HuH-7 (cell line): Measurements from ENCODE around the gene DEFB125.
"Not testable (repeated sequence)": the region's sequence is repeated elsewhere in the genome, so short reads cannot be mapped to it uniquely, and the experiment has no call there.

Experiments used
- DNase-seq: peaks from one replicate; pipeline ENCODE4 v3.0.0; 2011; ENCODE audit warnings: low spot score

The DEFB125 gene, protein sequence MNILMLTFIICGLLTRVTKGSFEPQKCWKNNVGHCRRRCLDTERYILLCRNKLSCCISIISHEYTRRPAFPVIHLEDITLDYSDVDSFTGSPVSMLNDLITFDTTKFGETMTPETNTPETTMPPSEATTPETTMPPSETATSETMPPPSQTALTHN

DNA sequence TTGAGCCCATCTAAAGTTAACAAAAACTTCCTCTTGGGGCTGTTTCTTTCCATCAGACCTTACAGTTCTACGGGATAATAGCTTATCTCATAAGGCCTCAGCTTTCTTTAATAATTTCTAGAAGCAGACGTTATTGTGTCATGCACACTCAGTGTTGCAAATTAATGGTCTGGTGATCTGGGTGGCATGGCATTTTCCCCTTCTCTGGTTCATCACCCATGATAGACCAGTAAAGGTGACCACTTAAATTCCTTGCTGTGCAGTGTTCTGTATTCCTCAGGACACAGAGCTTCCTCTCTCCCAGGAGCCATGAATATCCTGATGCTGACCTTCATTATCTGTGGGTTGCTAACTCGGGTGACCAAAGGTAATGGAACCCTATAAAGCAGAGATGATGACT is at the start of gene DEFB125:
TSS of gene DEFB125 (plus strand) at position 272 of the 400 bp plus-strand sequence. CDS start at position 310, 38 bp downstream.
- DNase-seq = no peak

DNA sequence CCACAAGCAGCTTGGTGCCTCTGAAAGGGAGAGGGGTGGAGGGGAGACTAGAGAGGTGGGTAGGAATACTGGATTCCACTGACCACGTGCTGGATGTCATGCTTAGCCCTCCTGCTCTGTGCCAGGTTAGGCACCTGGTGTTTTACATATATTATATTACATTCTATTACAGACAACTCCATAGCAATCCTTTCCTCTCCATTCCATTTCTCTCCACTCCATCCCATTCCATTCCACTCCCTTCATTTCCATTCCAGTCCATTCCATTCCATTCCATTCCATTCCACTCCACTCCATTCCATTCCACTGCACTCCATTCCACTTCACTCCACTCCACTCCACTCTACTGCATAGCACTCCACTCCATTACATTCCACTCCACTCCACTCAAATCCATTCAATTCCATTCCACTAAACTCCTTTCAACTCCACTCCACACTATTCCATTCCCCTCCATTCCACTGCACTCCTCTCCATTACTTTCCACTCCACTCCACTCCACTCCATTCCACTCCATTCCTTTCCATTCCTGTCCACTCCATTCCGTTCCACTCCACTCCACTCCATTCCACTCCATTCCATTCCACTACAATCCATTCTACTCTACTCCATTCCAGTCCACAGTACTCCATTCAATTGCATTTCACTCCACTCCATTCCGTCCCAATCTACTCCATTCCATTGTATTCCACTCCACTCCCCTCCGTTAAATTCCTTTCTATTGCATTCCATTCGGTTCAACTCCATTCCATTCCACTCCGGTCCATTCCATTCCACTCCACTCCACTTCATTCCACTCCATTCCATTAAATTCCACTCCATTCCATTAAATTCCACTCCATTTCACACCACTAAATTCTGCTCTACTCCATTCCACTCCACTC is 27.2 kb upstream of the DEFB125 start:
- DNase-seq = no peak

DNA sequence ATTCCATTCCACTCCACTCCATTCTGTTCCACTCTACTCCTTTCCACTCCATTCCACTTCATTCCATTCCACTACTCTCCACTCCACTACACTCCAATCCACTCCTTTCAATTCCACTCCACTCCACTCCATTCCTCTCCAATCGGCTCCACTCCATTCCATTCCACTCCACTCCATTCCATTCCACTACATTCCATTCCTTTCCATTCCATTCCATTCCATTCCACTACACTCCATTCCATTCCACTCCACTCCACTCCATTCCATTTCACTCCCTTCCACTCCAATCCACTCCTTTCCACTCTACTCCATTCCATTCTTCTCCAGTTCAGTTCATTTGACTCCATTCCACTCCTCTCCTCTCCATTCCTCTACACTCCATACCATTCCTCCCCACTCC is 26.2 kb upstream of the DEFB125 start:
- DNase-seq = no peak

DNA sequence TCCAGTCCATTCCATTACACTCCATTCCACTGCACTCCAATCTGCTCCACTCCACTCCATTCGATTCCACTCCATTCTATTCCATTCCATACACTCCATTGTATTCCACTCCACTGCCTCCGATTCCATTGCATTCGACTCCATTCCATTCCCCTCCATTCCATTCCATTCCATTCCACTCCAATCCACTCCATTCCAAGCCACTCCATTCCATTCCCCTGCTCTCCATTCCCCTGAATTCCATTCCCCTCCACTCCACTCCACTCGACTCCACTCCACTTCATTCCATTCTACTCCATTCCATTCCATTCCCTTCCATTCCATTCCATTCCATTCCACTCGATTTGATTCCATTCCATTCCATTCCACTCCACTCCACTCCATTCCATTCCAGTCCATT is 25.7 kb upstream of the DEFB125 start:
- DNase-seq = no peak

DNA sequence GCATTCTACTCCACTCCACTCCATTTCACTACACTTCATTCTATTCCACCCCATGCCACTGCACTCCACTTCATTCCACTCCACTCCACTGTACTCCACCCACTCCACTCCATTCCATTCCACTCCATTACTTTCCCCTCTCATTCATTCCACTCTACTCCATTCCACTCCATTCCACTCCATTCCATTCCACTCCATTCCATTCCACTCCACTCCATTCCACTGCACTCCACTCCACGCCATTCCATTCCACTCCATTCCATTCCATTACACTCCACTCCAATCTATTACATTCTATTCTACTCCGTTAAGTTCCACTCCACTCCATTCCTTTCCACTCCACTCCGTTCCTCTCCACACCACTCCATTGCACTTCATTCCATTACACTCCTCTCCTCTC is 25.0 kb upstream of the DEFB125 start:
- DNase-seq = no peak

DNA sequence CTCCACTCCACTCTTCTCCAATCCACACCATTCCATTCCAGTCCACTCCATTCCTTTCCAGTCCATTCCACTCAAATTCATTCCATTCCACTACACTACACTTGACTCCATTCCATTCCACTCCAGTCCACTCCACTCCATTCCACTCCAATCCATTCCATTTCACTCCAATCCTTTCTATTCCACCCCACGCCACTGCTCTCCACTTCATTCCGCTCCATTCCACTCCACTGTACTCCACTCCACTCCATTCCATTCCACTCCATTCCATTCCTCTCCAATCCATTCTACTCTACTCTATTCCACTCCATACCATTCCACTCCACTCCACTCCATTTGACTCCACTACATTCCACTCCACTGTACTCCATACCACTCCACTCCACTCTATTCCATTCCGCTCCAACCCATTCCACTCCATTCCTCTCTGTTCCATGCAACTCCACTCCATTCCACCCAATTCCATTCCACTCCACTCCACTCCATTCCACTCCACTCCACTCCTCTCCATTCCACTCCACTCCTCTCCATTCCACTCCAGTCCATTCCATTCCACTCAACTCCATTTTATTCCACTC is 23.4 kb upstream of the DEFB125 start:
- no peak for DNase-seq

DNA sequence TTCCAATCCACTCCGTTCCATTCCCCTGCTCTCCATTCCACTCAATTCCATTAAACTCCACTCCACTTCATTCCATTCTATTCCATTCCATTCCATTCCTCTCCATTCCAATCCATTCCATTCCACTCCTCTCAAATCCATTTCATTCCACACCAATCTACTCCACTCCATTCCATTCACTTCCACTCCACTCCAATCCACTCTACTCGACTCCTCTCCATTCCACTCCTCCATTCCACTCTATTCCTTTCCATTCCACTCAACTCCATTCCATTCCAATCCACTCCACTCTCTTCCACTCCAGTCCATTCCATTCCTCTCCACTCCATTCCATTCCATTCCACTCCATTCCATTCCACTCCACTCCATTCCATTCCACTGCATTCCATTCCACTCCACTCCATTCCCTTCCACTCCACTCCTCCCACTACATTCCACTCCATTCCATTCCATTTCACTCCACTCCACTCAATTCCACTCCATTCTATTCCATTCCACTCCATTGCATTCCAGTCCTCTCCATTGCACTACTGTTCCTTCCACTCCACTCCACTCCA is 22.6 kb upstream of the DEFB125 start:
- no peak for DNase-seq

DNA sequence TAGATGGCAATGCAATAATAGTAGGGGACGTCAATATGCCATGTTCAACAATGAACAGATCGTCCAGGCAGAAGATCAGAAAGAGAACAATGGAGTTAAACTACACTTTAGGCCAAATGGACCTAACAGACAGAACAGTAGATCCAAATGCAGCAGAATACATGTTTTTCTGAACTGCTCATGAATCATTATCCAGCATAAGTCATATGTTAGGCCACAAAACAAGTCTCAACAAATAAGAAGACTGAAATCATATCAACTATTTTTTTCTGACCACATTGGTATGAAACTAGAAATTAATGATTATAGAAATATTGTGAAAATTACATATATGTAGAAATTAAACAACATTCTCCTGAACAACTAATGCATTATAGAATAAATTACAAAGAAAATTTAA is 10.2 kb upstream of the DEFB125 start:
- no peak for DNase-seq

DNA sequence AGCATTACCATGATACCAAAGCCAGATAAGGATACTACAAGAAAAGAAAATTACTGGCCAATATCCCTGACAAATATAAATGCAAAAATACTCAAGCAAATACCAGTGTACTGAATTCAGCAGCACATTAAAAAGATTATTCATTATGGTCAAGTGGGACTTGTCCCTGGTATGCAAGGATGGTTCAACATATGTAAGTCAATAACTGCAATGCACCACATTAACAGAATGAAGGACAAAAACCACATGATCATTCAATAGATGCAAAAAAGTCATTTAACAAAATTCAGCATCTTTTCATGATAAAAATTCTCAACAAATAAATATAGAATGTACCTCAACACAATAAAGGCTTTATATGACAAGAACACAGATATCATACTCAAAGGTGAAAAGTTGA is 9.1 kb upstream of the DEFB125 start:
- DNase-seq = no peak

DNA sequence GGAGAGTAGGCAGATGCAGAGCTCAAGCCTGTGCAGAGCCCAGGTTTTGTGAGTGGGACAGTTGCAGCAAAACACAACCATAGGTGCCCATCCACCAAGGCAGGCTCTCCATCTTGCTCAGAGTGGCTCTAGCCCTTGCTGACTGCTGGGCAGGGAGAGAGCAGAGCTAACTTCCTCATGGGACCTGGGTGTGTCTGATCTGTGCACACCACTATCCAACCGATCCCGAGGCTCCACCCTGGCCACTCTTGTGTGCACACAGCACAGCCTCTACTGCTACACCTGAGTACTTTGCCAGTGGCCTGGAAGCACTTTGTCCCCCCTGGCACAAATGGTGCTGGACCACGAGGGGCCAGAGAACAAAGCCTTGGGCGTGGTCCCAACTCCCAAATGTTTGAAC is 7.9 kb upstream of the DEFB125 start:
- DNase-seq = no peak

DNA sequence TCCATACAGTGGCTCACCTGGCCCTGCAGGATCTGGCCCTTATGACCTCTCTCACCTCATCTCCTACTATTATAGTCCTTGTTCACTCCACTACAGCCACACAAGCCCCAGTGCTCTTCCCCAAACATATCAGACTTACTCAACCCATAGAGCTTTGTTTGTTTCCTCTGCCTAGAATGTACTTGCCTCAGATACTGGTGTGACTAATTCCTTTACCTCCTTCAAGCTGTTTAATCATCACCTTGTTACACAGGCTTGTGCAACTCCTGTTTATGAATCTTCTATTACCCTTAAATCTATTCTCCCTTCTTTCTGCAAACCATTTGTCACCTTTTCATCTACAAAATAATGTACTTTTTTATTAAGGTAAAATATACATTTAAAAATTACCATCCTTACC is 3.2 kb downstream of the DEFB125 start:
- no peak for DNase-seq

DNA sequence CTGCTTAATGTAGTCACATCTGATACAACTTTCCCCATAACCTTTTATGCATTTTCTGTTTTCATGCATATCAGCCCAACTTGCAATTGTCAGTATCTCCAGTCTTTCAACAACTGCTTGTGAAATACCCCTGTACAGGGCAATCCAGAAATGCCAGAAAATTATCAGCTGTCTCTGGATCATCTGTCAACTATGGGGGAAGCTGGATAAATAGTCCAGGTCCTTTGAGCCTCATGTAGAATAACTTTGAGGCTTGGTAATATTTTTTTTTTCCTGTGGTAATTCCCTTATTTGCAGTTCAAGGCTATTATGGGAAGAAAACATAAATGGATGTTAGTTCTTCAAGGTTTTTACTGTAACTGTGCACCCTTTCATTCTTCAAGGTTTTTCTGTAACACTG is 6.2 kb downstream of the DEFB125 start:
- DNase-seq = no peak

DNA sequence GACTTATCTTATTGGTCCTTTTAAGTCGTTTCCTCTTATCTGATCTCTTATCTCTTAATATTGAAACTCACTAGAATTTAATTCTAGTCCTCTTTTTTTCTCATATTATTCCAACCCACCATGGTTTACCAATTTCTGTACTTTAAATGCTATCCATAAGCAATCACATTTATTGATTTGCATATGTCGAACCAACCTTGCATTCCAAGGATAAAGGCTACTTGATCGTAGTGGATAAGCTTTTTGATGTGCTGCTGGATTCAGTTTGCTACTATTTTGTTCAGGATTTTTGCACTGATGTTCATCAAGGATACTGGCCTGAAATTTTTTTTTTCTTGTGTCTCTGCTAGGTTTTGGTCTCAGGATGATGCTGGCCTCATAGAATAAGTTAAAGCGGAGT is 7.7 kb downstream of the DEFB125 start:
- DNase-seq = no peak

DNA sequence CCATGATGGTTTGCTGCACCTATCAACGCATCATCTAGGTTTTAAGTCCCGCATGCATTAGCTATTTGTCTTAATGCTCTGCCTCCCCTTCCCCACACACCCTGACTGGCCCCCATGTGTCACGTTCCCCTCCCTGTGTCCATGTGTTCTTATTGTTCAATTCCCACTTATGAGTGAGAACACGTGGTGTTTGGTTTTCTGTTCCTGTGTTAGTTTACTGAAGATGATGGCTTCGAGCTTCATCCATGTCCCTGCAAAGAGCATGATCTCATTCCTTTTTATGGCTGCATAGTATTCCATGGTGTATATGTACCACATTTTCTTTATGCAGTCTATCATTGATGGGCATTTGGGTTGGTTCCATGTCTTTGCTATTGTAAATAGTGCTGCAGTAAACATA is 10.2 kb downstream of the DEFB125 start:
- not testable (repeated sequence) for DNase-seq

DNA sequence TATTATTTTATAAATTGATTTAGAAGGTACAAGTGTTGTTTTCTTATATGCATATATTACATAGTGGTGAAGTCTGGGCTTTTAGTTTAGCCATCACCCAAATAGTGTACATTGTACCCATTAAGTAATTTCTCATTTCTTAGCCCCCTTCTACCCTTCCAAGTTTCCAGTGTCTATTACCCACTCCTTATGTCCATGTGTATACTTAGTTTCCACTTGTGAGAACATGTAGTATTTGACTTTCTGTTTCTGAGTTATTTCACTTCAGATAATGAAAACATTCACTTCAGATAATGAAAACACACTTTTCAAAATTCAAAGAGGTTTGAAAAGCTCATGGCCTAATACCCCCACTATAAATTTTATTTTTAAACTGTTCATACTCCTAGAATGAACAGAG is 14.5 kb downstream of the DEFB125 start:
- DNase-seq = no peak

DNA sequence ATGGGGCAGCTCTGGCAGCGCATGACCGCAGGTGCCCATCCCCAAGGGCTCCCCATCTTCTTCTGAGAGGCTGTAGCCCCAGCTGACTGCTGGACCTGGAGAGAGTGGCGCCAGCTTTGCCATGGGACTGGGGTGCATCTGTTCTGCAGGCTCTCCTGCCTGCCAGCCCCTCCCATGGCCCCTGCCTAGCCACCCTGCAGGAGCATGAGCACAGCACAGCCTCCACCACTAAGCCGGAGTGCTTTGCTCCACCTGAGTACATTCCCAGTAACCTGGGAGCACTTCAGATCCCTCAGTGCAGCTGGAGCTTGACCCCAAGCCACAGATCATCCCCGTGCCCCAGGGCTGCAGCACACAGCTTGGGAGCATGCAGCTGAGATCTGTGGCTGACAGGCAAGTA is 16.0 kb downstream of the DEFB125 start:
- DNase-seq = no peak

DNA sequence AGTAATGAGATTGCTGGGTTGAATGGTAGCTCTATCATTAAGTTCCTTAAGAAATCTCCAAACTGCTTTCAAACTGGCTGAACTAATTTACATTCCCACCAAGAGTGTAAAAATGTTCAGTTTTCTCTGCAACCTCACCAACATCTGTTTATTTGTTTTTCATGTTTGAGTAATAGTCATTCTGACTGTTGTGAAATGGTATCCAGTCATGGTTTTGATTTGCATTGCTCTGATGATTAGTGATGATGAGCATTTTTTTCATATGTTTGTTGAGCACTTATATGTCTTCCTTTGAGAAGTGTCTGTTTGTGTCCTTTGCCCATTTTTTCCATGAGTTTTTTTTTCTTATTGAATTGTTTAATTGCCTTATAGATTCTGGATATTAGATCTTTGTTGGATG is 24.9 kb downstream of the DEFB125 start:
- no peak for DNase-seq

DNA sequence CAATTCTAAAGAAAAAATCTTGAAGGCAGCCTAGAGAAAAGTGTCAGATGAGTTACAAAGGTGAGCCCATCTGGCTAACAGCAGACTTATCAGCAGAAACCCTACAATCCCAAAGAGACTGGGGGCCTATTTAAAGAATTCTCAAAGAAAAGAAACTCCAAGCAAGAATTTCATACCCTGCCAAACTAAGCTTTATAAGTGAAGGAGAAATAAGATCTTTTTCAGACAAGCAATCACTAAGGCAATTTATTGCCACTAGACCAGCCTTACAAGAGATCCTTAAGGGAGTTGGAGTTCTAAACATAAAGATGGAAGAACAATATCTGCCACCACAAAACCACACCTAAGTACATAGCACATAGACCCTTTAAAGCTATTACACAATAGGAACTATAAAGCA is 30.0 kb downstream of the DEFB125 start:
- DNase-seq = no peak

DNA sequence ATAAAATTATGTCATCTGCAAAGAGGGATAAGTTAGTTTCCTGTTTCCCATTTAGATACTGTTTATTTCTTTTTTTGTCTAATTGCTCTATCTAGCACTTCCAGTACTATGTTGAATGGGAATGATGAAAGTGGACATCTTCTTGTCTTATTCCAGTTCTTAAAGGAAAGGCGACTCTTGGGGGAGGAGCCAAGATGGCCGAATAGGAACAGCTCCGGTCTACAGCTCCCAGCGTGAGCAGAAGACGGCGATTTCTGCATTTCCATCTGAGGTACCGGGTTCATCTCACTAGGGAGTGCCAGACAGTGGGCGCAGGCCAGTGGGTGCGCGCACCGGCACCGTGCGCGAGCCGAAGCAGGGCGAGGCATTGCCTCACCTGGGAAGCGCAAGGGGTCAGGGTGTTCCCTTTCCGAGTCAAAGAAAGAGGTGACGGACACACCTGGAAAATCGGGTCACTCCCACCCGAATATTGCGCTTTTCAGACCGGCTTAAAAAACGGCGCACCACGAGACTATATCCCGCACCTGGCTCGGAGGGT is 42.4 kb downstream of the DEFB125 start:
- DNase-seq = not testable (repeated sequence)

DNA sequence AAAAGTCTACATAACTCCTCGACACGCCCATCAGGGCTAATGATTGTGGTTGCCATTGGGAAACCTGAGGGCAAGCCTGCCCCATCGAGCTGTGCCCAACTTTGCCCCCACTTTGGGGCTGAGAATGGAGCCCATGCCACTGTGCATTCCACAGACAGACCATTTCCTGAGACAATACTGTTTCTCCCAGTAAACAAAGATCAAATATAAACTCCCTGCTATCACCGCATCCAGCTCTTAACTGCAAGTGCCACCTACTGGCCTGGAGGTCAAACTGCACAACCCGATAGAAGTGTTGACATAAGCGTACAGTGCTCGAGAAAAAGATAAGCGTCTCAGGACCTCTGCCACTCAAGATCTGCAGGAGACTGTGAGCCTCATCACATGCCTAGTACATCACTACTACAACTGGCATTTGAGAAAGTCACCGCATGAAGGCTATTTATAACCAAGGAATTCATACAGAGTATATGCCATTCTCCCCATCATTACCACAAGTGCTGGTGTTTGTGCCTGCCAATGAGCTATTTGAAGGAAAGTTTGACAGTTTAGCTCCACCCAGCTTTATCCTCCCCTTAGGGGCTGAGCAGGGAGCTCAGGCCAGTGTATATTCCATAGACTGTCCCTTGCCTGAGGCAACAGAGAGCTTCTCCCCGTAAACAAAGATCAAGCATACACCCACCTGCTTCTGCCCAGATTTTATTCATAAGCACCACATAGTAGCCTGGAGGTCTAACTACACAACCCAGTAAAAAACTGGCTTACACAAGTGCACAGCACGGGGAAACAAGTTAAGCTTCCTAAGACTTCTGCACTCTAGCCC is 50.4 kb downstream of the DEFB125 start:
- peak; percentile 43 for DNase-seq

DNA sequence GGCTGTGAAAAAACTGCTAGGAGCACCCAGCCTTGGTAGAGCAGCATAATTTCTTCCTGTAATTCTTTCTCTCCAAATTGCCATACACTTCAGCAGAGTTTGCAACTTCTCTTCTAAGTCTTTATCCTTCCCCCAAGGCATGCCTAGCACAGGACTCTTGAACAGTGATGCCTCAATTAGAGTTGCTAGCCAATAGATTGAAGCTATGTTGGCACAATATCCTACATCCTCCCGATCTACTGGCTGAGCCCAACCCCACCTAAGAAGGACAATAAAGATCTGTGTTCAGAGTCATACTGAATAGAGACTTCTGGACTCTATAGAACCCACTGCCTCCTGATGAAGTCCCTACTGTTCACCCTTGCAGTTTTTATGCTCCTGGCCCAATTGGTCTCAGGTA is 54.8 kb downstream of the DEFB125 start, which contains the start of gene DEFB126:
TSS of gene DEFB126 (plus strand) at position 301 of the 400 bp plus-strand sequence. CDS start at position 340, 39 bp downstream.
- DNase-seq = no peak

DNA sequence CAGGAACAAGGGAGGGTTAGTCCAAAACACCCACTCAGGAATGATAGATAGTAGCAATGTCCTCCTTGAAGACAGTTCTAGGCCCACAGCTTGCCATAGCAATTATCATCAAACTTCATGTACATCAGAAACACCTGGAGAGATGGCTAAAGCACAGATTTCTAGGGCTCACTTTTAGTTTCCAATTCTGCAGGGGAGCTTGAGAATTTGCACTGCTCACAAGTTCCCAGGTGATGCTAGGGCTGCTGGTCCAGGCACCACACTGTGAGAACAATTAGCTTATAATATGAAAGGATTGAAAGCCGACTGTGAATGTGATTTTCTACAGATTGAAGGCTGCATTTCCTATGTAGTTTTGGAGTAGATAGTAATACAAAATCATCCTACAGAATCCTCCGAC is 58.4 kb downstream of the DEFB125 start:
- DNase-seq = no peak
